ENCODE results near the gene TAS2R3.
A peak's percentile ranks its signal among the peaks of the same experiment; 100 is the strongest.
"Not testable (repeated sequence)": the region's sequence is repeated elsewhere in the genome, so short reads cannot be mapped to it uniquely, and the experiment has no call there.

The TAS2R3 gene, protein sequence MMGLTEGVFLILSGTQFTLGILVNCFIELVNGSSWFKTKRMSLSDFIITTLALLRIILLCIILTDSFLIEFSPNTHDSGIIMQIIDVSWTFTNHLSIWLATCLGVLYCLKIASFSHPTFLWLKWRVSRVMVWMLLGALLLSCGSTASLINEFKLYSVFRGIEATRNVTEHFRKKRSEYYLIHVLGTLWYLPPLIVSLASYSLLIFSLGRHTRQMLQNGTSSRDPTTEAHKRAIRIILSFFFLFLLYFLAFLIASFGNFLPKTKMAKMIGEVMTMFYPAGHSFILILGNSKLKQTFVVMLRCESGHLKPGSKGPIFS

DNA sequence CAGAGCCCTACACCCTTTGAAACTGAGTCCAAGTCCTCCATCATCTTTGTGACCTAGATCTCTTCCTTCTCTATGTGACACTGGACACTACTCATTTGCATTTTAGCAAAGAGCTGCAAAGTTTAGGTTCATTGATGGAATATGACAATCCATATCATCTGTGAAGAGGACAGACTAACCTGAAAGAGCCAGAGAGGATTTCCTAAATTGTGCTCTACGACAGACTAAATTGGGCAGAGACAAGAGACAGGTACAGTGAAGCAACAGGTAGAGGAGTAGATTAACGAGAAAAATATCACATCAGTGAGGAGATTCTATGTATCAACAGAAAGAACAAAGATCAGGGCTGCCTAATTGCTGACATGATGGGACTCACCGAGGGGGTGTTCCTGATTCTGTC lies at the start of gene TAS2R3:
Gene TAS2R3, plus strand, starts transcription at position 301 of the 400 bp plus-strand sequence. Its CDS starts 62 bp downstream, at position 363.
- no peak for DNase-seq

DNA sequence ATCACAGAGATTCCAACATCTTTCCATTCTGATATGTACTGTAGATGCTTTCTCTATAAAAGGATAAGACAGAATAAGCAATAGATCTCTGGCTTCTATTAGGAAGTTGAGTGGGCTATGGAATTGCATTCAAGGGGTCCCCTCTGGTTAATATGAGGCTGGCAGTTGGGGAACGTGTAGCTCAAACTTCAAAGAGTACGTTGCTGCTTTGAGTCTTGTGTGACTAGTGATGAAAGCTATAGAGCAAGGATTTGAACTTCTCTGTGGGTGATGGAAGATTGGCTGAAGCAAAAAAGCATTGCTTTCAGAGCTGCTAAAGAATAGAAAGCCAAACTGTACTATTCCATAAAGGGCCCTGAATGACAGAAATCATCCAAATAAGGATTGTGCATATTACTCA lies 49.3 kb upstream of the TAS2R3 start:
- no peak for DNase-seq

DNA sequence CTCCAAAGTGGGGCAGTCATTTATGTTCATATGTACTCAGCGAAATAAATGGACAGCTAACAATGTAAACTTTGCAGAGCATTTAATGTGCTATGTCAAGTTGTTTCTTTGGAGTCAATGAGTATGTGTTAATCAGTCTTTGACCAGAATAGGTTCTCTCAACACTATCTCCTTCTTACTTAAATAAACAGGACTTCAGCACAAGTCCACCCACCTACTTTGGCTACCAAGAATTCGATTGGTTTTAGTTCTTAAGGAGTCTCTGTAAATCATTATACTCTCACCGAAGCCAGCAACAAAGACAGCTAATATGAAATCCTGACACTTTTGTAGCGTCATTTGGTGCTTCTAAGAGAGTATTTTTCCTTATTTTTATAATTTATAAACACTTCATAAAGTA lies 48.9 kb upstream of the TAS2R3 start:
- no peak for DNase-seq

DNA sequence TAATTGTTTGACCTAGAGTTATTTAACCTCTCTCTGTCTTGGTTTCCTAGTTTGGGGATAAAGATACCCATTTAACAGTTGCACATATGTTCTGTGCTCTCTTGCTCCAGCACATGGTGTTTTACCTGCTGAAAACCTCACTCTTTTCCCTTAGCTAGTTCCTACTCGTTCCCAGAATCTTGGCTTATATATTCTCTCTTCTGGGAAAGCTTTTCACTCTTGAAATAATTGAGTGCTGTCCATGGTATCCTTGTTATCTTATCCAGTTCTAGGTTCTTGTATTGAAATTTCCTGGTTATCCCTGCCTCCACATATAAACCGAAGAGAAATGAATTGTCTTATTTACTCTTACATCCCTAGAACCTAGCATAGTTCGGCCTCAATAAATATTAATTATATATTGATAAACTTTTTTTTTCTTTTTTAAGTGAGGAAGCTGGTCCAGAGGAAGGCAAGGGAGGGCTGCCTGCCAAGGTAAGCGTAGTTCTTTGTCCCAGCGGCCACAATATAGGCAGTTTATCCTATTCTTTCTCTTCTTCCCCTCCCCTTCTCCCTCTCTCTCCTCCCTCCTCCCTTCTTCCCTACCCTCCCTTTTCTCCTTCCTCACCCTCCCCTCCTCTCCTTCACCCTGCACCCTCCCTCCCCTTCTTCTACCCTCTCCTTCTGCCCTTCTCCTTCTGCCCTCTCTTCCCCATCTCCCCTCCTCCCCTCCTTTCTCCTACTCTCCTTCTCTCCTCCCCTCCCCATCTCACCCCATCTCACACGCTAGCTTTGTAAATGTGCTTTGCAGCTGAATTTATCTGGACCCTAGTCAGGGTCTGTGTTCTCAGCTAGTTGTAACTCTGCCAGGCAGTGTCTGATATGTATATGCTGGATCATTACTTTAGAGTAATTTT lies 47.9 kb upstream of the TAS2R3 start:
- no peak for DNase-seq

DNA sequence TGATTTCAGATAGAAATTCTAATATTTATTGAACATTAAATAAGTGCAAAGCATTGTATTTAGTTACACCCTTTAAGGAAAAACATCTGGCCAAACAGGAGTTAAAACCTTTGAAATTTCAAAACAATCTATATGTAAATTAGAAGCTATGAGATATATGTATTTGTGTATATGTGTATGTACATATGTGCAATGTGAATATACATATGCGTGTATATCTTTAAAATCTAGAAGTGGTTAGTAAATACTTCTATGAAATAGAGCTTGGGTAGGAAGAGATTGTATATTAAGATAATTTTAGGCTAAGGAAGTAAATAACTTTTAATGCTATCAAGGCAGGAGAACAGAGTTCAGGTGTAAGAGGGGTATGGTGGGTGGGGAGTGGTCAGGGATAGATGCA lies 46.4 kb upstream of the TAS2R3 start:
- no peak for DNase-seq

DNA sequence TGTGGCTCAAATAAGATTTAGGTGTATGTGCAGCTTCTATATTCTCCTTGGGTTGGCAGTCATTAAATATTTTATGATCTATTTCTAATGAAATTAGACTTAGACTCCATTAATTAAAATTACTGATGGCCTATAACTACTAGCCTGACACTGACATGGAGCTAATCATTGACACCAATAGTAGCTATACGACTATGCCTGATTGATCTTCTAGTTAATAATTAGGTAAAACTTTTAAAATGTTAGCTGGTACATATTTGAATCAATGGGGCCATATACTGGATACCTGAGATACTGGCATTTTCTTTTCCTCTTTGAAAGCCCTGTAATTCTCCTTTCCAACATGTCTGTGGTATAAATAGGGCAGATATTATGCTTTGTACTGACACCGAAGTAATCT lies 41.4 kb upstream of the TAS2R3 start:
- no peak for DNase-seq

DNA sequence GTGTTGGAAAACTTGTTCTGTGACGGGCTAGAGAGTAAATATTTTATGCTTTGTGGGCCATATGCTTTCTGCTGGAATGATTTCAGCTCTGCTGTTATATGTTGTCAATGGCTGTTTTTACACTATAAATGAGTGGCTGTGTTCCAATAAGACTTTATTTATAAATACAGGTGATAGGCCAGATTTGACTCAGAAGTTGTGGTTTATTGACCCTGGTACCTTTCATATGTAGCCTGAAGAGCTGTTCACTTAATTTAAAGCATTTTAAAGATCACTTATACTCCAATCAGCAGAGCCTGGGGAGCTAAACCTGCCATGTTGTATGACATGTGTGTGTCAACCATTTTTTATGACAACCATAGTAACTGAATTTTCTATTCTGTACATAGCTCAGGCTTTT lies 34.9 kb upstream of the TAS2R3 start:
- DNase-seq, result no peak

DNA sequence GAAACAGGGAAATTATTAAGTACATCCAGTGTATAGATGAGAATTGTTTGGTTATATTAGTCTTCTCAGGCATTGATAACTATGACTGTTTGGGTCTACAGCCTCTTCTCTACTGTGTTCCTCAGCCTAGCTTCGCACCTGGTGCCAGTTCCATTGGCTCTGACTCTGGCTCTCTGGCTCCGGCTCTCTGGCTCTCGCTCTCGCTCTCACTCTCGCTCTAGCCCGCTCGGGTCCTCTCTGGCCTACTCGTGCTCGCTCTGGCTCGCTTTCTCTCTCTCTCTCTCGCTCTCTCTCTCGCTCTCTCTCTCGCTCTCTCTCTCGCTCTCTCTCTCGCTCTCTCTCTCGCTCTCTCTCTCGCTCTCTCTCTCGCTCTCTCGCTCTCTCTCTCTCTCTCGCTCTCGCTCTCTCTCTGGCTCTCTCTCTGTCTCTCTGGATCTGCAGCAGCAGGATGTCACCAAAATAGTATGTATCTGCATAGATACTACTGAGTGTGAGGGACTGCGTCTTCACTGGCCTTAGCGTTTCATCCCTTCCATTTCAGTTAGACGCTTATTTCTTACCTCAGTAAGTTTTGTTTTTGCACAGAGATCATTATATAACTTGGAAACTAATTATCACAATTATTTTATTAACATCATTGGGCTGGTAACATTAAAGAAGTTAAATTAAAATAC lies 32.3 kb upstream of the TAS2R3 start:
- DNase-seq, result no peak

DNA sequence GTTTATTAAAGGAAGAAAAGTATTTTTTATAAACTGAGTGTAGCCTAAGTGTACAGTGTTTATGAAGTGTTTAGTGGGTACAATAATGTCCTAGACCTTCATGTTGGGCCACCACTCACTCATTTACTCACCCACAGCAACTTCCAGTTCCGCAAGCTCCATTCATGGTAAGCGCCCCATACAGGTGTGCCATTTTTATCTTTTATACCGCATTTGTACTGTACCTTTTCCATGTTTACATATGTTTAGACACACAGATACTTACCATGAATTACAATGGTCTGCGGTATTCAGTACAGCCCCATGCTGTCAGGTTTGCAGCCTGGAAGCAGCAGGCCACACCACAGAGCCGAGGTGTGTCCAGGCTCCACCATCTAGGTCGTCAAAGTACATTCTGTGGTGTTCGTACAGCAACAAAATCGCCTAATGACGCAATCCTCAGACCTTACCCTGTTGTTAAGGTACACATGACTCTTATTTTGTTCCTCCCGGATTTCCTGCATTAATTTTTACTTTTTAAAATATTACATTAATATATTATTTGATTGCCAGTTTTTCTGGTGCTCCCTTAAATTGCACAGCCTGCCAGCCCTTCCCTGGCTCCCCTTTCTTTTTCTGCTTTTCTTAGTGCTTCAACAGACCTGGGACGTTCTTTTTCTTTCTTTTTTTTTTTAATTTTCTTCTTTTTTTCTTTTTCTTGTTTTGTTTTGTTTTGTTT lies 26.6 kb upstream of the TAS2R3 start:
- no peak for DNase-seq

DNA sequence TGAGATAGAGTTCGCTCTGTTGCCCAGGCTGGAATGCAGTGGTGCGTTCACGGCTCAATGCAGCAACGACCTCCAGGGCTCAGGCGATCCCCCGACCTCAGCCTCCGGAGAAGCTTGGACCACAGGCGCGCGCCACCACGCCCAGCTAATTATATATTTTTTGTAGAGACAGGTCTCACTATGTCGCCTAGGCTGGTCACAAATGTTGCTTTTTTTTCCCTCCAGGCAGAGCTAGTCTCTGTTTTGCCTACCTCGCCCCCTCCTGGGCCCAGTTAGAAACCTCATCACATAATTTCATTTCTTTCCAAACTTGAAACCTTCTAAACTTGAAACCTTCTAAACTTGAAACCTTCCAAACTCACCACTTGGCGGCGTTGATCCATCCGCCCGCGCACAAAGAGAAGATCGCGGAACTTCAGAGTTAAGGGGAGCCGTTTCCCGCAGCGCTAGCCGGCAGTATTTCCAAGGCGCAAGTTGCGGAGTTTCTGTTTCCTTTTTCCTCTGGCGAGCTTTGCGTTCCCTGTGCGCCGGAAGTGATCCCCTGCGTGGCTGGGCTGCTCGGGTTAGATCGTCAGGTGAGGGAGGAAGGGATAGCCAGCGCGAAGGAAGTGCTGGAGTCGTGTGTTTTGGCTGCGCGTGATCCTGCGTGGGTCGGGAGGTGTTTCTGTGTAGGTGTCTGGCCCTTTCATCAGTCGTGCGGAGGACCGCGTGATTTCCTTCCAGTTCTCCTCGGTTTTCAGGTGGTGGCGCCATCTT lies 25.9 kb upstream of the TAS2R3 start, which contains the start of gene SSBP1:
Gene SSBP1, plus strand, starts transcription at position 523 of the 756 bp plus-strand sequence. CDS start 809 bp downstream, outside the sequence.
- peak; percentile 85 for DNase-seq

DNA sequence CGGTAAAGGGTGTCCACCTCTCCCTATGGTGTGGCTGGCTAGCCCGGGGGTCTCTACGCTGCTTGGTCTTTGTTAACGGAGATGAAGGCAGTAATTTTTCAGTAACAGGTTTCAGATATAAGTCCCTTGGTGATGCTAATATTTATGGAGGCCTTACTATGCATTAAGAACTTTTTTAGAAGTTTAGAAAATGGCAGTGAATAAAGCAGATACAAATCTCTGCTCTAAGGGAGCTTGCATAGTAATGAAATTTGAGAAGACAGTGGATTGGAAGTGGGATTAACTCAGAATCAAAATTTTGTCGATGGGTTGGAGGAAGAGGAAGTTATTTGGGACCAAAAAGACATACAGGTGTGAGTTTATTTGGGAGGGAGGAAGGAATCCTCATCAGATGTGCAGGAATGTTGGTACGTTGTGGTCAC lies 25.3 kb upstream of the TAS2R3 start:
- no peak for DNase-seq

DNA sequence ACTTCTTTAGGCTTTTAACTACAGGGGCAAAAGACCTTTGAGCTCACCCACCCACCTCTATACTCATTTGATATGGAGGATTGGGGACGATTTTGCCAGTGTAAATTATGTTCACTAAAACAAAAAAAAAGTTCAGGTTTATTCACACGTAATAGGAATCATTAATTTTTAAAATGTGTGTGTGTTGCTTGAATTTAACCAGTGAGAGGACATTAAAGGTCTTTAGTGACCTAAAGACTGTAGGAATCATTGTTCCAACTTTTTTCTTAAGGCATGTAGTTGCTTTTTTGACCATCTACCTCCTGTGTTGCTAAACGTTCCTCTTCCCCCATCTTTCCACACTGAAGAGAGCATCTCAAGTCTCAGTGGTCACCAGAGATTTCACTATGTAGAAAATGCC lies 24.6 kb upstream of the TAS2R3 start:
- DNase-seq, result no peak

DNA sequence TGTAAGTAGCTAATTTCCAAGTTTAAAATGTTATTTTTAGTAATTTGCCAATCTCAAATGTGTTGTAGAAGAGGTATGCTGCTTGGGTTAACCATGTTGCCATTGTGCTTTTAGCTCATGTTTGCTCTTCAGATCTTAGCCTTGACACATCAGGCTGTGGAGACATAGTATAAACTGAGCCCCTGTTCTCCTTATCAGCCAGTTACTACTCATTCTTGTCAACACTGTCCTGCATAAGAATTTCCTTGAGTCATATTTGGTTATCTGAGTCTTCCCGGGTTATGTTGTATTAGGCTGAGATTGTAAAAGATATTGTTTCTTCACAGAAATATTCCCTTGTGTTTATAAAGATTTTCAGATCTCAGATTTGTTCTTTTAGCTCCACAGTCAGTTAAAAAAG lies 21.7 kb upstream of the TAS2R3 start:
- no peak for DNase-seq

DNA sequence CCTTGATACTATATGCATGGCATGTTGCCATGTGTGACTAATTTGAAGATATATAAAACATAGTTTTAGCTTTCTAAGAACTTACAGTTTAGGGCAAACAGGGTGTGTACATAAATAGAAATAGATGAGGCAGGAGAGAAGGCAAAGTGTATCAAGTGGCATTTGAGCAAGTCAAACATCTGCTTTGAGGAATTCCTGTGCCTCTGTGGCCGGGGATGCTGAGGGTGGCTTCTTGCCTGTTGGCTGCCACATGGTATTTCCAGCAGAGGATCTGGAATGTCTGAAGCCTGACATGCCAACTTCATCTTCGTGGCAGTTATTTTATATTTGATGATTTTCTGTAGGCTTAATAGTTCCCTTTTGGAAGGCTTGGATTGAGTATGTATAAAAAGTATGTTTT lies 19.8 kb upstream of the TAS2R3 start:
- DNase-seq, result no peak

DNA sequence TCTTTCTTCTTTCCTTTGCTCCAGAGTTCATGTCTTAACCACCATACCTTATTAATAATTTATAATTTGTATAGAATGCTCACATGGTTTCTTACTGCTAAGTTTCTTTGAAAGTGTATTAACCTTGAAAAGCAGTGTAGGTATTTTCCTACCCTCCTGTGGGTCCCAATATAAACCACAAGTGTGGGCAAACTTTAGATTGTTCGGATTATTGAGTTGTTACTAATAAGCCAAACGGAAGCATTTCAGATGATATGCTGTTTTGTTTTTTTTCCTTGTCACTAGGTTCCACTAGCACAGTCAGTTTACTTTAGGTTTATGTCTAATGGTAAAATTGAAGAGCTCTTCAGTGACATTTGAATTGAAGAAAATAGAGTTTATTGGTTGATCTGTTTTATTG lies 15.5 kb upstream of the TAS2R3 start:
- no peak for DNase-seq

DNA sequence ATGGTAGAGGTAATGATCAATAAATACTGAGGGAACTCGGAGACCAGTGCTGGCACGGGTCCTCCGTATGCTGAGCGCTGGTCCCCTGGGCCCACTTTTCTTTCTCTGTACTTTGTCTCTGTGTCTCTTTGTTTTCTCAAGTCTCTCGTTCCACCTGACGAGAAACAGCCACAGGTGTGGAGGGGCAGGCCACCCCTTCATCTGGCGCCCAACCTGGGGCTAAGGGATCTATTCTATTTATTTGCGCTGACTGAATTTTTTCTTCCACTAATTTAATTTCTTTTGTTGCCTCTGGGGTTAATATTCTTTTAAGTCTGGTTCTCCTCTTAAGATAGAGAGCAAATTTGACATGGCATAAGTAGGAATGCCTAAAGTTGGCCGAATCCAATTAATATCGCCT lies 12.0 kb upstream of the TAS2R3 start:
- not testable (repeated sequence) for DNase-seq

DNA sequence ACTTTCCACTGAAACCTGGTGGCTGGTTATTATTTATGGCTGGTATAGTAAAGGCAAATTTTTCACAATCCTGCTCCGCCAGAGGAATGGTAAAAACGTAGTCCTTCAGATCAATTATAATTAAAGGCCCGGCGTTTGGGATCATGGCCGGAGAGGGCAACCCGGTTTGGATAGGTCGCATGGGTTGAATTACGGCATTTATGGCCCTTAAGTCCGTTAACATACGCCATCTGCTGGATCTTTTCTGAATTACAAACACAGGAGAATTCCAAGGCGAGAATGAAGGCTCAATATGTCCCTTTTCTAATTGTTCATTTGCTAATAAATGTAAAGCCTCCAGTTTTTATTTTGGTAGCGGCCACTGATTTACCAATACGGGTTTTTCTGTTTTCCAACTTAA lies 11.3 kb upstream of the TAS2R3 start:
- no peak for DNase-seq

DNA sequence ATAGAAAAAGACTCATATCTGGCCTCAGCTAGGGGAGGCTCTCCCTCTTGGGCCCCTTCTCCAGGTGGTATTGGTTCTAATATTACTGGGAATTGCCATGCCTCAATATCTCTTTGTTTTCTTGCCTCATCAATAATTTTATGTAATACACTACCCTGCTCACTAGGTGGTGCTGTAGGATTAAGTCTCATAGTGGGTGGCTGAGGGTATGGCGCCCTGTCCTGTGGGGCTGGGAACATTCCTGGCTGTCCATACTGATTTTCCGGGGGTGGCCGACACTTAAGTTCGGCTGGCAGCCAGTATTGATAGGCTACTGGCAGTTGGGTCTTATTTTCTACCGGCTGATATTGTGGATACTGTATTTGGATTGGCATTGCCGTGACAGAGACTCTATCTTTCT lies 9.0 kb upstream of the TAS2R3 start:
- DNase-seq, result no peak

DNA sequence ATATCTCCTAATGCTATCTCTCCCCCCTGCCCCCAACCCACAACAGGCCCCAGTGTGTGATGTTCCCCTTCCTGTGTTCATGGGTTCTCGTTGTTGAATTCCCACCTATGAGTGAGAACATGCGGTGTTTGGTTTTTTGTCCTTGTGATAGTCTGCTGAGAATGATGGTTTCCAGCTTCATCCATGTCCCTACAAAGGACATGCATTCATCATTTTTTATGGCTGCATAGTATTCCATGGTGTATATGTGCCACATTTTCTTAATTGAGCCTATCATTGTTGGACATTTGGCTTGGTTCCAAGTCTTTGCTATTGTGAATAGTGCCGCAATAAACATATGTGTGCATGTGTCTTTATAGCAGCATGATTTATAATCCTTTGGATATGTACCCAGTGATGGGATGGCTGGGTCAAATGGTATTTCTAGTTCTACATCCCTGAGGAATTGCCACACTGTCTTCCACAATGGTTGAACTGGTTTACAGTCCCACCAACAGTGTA lies 6.2 kb downstream of the TAS2R3 start:
- DNase-seq, result not testable (repeated sequence)

DNA sequence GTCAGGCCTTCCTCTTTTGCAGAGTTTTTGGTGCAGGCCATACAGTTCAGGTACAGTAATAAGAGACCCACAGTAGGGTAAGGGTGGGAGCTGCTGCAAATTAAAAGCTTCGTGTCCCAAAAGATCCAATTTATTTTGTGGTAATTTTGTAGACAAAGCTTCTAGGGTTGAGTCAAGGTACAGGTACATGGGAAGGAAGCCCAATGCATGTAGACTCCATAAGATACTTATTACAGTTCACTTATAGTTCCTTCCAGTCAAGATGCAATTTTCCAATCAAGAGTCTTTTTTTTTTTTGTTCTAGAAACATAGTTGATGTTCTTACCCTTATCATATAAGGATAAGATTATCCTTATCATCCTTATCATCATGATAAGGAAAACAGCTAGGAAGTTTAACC lies 12.5 kb downstream of the TAS2R3 start, which contains the start of gene TAS2R4:
Gene TAS2R4, plus strand, starts transcription at position 301 of the 400 bp plus-strand sequence. CDS start 1,815 bp downstream, outside the sequence.
- DNase-seq, result no peak

DNA sequence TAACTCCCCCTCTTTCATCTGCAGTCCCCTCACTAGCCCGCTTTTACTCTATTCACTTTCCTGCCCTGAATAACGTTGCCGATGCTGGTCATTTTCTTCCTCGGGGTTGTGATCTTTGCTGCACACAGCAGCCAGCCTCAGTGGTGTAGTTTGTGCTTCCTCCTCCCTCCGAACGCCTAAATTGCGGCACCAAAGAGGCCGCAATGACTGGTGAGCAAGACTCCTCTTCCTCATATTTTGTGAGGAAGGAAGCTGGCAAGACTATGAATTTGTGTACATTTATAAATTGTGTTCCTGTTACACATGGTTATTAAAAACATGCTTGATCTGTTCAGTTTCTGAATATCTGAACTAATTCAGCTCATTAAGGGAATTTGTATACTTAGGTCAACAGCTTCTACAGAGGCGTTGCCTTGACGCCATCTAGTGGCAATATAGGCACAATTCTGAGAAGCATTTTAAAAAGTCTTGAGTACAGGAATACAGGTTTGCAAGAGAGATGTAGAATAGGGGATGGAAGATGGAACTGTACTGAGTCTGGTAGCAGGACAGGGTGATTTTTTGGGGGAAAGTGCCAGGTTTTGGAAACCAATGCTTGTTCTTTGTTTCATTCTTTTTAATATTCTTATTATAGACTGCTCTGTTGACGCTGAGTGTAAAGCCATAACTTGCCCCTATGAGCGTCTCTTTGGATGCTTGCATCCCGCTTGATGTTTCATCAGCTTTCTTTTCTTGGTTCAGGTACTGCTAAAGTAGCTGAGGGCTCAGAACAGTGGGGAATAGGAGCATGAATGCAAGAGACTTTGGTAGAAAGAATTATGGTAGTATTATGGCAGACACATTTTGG lies 22.0 kb downstream of the TAS2R3 start:
- DNase-seq, result no peak

Data from activated T-cell treated with anti-CD3 and anti-CD28 coated beads for 4 hours (primary cell).